Activated CD4-positive, alpha-beta T cell treated with anti-CD3 and anti-CD28 coated beads, Interleukin-2, amount 10 ng/mL, durations not matched to agents 7 days and 5 days (primary cell): Measurements from ENCODE around the gene PKMYT1. TPM values are rescaled to one million over a fixed set of nuclear protein-coding genes. Genes with fewer than 3 reads are reported as not detected.

Experiments used
- CTCF ChIA-PET: fragments of 350-600 bp; sonication (Branson Sonifier 250); formaldehyde crosslinking; loops from one replicate; lab custom pipeline; 2021; ENCODE audit warnings: antibody characterized with exemption; lab: Charles Lee
- POLR2A ChIA-PET: fragments of 350-600 bp; sonication (Branson Sonifier 250); formaldehyde crosslinking; loops from one replicate; lab custom pipeline; 2021; ENCODE audit warnings: antibody characterized with exemption; lab: Charles Lee
- DNase-seq: peaks from one replicate; pipeline ENCODE4 v3.0.0-alpha.2; 2020
- H3K27ac Mint-ChIP-seq: one replicate; pipeline ENCODE4 v1.8.0; 2021; ENCODE audit warnings: mild to moderate bottlenecking, moderate library complexity, mixed read lengths
- H3K27me3 Mint-ChIP-seq: one replicate; pipeline ENCODE4 v1.8.0; 2021; ENCODE audit warnings: mixed read lengths
- H3K36me3 Mint-ChIP-seq: one replicate; pipeline ENCODE4 v1.8.0; 2021; ENCODE audit warnings: low read depth, mixed read lengths
- H3K4me1 Mint-ChIP-seq: one replicate; pipeline ENCODE4 v1.8.0; 2021; ENCODE audit warnings: mixed read lengths
- H3K4me3 Mint-ChIP-seq: one replicate; pipeline ENCODE4 v1.8.0; 2021; ENCODE audit warnings: mild to moderate bottlenecking, moderate library complexity, mixed read lengths
- H3K9me3 Mint-ChIP-seq: one replicate; pipeline ENCODE4 v1.8.0; 2021; ENCODE audit warnings: mixed read lengths
- total RNA-seq, 2 experiments: library from RNA; stranded (reverse); gene quantifications; one replicate each; pipeline ENCODE4 v1.2.3, GENCODE V29; 2021

PKMYT1 gene
- total RNA-seq, 2 experiments from 2014 or later = 122 to 151 TPM

- Mint-ChIP-seq H3K27ac (no peak overlapping the region), H3K4me3 (no peak overlapping the region), H3K36me3 (peaks cover 21% of the 10 kb centered on the region), H3K9me3 (no peaks in the 10 kb centered on the region), H3K27me3 (no peaks in the 10 kb centered on the region), H3K4me1 (peaks cover 38% of the 10 kb centered on the region)
- ChIA-PET POLR2A (no interaction called here), CTCF (interaction anchor here (1.1 to 1.5 kb wide), 5 partner anchors 8 to 54 kb away, joined by 3 to 4 read pairs (median 3); a partner anchor contains a TSS)
- DNase-seq = no peak
Observed at GRCh38 chr16:2974319-2975056, 5.8 kb downstream of the PKMYT1 start.

- DNase-seq = no peak
- Mint-ChIP-seq H3K9me3 (no peaks in the 10 kb centered on the region), H3K4me3 (no peak overlapping the region), H3K27me3 (no peaks in the 10 kb centered on the region), H3K36me3 (peaks cover 21% of the 10 kb centered on the region), H3K4me1 (peaks cover 35% of the 10 kb centered on the region), H3K27ac (no peak overlapping the region)
- POLR2A ChIA-PET = no interaction called here
- CTCF ChIA-PET = interaction anchor here (1.3 kb wide), 2 partner anchors 9 to 46 kb away, joined by 3 read pairs; no protein-coding TSS in a partner anchor
Observed at GRCh38 chr16:2973605-2974318, 6.5 kb downstream of the PKMYT1 start.

- peaks cover 38% of the 10 kb centered on the region for H3K4me1 Mint-ChIP-seq
- H3K27ac Mint-ChIP-seq = no peak overlapping the region
- ChIA-PET POLR2A (no interaction called here), CTCF (interaction anchor here (0.7 to 1.3 kb wide), 2 partner anchors 10 to 11 kb away, joined by 3 read pairs; no protein-coding TSS in a partner anchor)
- H3K9me3 Mint-ChIP-seq = no peaks in the 10 kb centered on the region
- no peak overlapping the region for H3K4me3 Mint-ChIP-seq
- no peak for DNase-seq
- H3K27me3 Mint-ChIP-seq = peaks cover 5% of the 10 kb centered on the region
- peaks cover 19% of the 10 kb centered on the region for H3K36me3 Mint-ChIP-seq
Observed at GRCh38 chr16:2973093-2973492, 7.2 kb downstream of the PKMYT1 start.

GRCh38 chr16:2971985-2972784 lies 8.1 kb downstream of the PKMYT1 start:
- Mint-ChIP-seq H3K4me3 (peak overlapping the region; percentile 22), H3K27ac (peak overlapping the region; percentile 19), H3K27me3 (peaks cover 8% of the 10 kb centered on the region), H3K9me3 (no peaks in the 10 kb centered on the region), H3K4me1 (peaks cover 32% of the 10 kb centered on the region), H3K36me3 (peaks cover 16% of the 10 kb centered on the region)
- POLR2A ChIA-PET = no interaction called here
- CTCF ChIA-PET = interaction anchor here (0.7 kb wide), 1 partner anchor 10 kb away, joined by 3 read pairs; no protein-coding TSS in a partner anchor
- no peak for DNase-seq

- H3K9me3 Mint-ChIP-seq = no peaks in the 10 kb centered on the region
- CTCF ChIA-PET = no interaction called here
- peak overlapping the region; percentile 50 for H3K27ac Mint-ChIP-seq
- DNase-seq = no peak
- POLR2A ChIA-PET = no interaction called here
- peak overlapping the region; percentile 76 for H3K4me3 Mint-ChIP-seq
- peaks cover 16% of the 10 kb centered on the region for H3K36me3 Mint-ChIP-seq
- H3K27me3 Mint-ChIP-seq = peaks cover 8% of the 10 kb centered on the region
- peaks cover 28% of the 10 kb centered on the region for H3K4me1 Mint-ChIP-seq
Observed at GRCh38 chr16:2971134-2971984, 8.9 kb downstream of the PKMYT1 start.

- no peaks in the 10 kb centered on the region for H3K9me3 Mint-ChIP-seq
- peaks cover 32% of the 10 kb centered on the region for H3K4me1 Mint-ChIP-seq
- ChIA-PET POLR2A (interaction anchor here (1.2 kb wide), 1 partner anchor 10 kb away, joined by 5 read pairs; the partner anchor contains the start of gene PKMYT1), CTCF (interaction anchor here (0.6 to 1.9 kb wide), 7 partner anchors 8 to 88 kb away, joined by 3 to 19 read pairs (median 3); partner anchors contain the start of gene PKMYT1)
- peak overlapping the region; percentile 50 for H3K27ac Mint-ChIP-seq
- H3K36me3 Mint-ChIP-seq = peaks cover 16% of the 10 kb centered on the region
- H3K27me3 Mint-ChIP-seq = peaks cover 8% of the 10 kb centered on the region
- H3K4me3 Mint-ChIP-seq = peak overlapping the region; percentile 76
- no peak for DNase-seq
Observed at GRCh38 chr16:2970563-2970962, 9.7 kb downstream of the PKMYT1 start.

- Mint-ChIP-seq H3K27ac (peak overlapping the region; percentile 73), H3K27me3 (peaks cover 12% of the 10 kb centered on the region), H3K9me3 (no peaks in the 10 kb centered on the region), H3K4me1 (peaks cover 37% of the 10 kb centered on the region), H3K36me3 (peaks cover 16% of the 10 kb centered on the region), H3K4me3 (peak overlapping the region; percentile 76)
- peak; percentile 84 for DNase-seq
- POLR2A ChIA-PET = interaction anchor here (0.6 to 1.2 kb wide), 2 partner anchors 10 to 228 kb away, joined by 3 to 5 read pairs; partner anchors contain the start of gene PKMYT1
- CTCF ChIA-PET = interaction anchor here (0.6 to 1.9 kb wide), 11 partner anchors 8 to 161 kb away, joined by 3 to 19 read pairs (median 3); partner anchors contain the start of genes PKMYT1 and TNFRSF12A
Observed at GRCh38 chr16:2969545-2970521, 10.4 kb downstream of the PKMYT1 start.

GRCh38 chr16:2968738-2969544 lies 11.3 kb downstream of the PKMYT1 start, which contains the start of gene PAQR4:
Gene PAQR4, plus strand, starts transcription at chr16:2969348. Its CDS starts 327 bp downstream, at chr16:2969675.
- DNase-seq = peak; percentile 83
- Mint-ChIP-seq H3K36me3 (peaks cover 14% of the 10 kb centered on the region), H3K27ac (peak within 1 kb of the TSS; percentile 73), H3K4me1 (peaks cover 40% of the 10 kb centered on the region), H3K4me3 (peak within 1 kb of the TSS; percentile 76), H3K27me3 (peaks cover 14% of the 10 kb centered on the region), H3K9me3 (no peaks in the 10 kb centered on the region)
- ChIA-PET CTCF (interaction anchor here (0.9 to 1.9 kb wide), 5 partner anchors 11 to 160 kb away, joined by 3 to 19 read pairs (median 3); partner anchors contain the start of genes PKMYT1 and TNFRSF12A), POLR2A (no interaction called here)

GRCh38 chr16:2968368-2968737 lies 11.9 kb downstream of the PKMYT1 start:
- DNase-seq = no peak
- ChIA-PET POLR2A (no interaction called here), CTCF (no interaction called here)
- Mint-ChIP-seq H3K27me3 (peaks cover 17% of the 10 kb centered on the region), H3K36me3 (peaks cover 14% of the 10 kb centered on the region), H3K4me3 (peak overlapping the region; percentile 71), H3K4me1 (peaks cover 43% of the 10 kb centered on the region), H3K9me3 (no peaks in the 10 kb centered on the region), H3K27ac (peak overlapping the region; percentile 50)

GRCh38 chr16:2967721-2968161 lies 12.5 kb downstream of the PKMYT1 start:
- H3K27ac Mint-ChIP-seq = no peak overlapping the region

More at GRCh38 chr16:2967721-2968161, 12.5 kb downstream of the PKMYT1 start:
- H3K36me3 Mint-ChIP-seq = peaks cover 14% of the 10 kb centered on the region
- no peaks in the 10 kb centered on the region for H3K9me3 Mint-ChIP-seq
- peaks cover 42% of the 10 kb centered on the region for H3K4me1 Mint-ChIP-seq
- peak overlapping the region; percentile 71 for H3K4me3 Mint-ChIP-seq
- DNase-seq = no peak
- ChIA-PET POLR2A (no interaction called here), CTCF (interaction anchor here (1.7 kb wide), 1 partner anchor 60 kb away, joined by 4 read pairs; no protein-coding TSS in a partner anchor)
- peaks cover 20% of the 10 kb centered on the region for H3K27me3 Mint-ChIP-seq
